WTC11 (cell line): ENCODE results near the gene FBH1.

Experiments
- ETV6 ChIP-seq: sonication (generic); formaldehyde crosslinking; IDR thresholded peaks from 2 replicates; pipeline ENCODE4 v1.8.1; 2022; ENCODE audit warnings: mild to moderate bottlenecking, missing genetic modification reagents
- IRF2 ChIP-seq: sonication (generic); formaldehyde crosslinking; IDR thresholded peaks from 2 replicates; pipeline ENCODE4 v1.8.0; 2022; ENCODE audit warnings: low read depth, missing genetic modification reagents, borderline replicate concordance
- SMAD3 ChIP-seq: sonication (generic); formaldehyde crosslinking; IDR thresholded peaks from 2 replicates; pipeline ENCODE4 v1.8.0; 2022; ENCODE audit warnings: missing genetic modification reagents, mild to moderate bottlenecking, borderline replicate concordance
- TF ChIP-seq, protein P1 (sequence below): fragments of 200-600 bp; IDR thresholded peaks from 2 replicates; pipeline ENCODE4 v1.8.0; 2022; ENCODE audit warnings: antibody characterized with exemption

DNA sequence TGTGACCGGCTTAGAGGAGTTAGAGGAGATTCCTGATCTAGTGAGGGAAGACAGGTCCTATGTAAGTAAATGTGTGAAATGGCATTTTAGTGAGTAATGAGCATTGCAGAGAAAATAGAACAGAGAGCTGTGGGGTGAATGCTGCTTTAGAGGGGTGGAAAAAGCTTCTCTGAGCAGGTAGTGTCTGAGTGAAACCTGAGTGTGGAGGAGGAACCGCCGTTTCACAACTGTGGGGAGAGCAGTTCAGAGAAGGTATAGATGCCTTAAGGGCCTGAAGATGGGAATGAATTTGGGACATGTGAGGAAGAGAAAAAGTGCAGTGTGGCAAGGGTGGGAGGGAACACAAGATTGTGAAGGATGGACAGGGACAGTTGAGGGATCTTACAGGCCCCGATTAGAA, 21.6 kb downstream of the FBH1 start:
- TF ChIP-seq, protein P1, sequence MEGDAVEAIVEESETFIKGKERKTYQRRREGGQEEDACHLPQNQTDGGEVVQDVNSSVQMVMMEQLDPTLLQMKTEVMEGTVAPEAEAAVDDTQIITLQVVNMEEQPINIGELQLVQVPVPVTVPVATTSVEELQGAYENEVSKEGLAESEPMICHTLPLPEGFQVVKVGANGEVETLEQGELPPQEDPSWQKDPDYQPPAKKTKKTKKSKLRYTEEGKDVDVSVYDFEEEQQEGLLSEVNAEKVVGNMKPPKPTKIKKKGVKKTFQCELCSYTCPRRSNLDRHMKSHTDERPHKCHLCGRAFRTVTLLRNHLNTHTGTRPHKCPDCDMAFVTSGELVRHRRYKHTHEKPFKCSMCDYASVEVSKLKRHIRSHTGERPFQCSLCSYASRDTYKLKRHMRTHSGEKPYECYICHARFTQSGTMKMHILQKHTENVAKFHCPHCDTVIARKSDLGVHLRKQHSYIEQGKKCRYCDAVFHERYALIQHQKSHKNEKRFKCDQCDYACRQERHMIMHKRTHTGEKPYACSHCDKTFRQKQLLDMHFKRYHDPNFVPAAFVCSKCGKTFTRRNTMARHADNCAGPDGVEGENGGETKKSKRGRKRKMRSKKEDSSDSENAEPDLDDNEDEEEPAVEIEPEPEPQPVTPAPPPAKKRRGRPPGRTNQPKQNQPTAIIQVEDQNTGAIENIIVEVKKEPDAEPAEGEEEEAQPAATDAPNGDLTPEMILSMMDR, result no peak
- no peak for TF ChIP-seq IRF2 (CRISPR knock-in tag)
- no peak for TF ChIP-seq ETV6 (CRISPR knock-in tag)
- TF ChIP-seq SMAD3 (CRISPR knock-in tag), result no peak
